Transverse colon (tissue), 4 donors: ENCODE measurements around the gene MICU2. TPM values are rescaled to one million over a fixed set of nuclear protein-coding genes. Genes with fewer than 3 reads are reported as not detected.

Experiments used
- DNase-seq: peaks from one replicate; pipeline ENCODE4 v3.0.0-alpha.2; 2019
- H3K27ac ChIP-seq, 4 donors: fragments of 200-600 bp; sonication (generic); 2 replicates each; pipeline ENCODE4 v1.5.1; 2016 to 2018; ENCODE audit warnings: inconsistent platforms in 4 of 4
- H3K27me3 ChIP-seq: fragments of 200-600 bp; sonication (generic); 2 replicates; pipeline ENCODE4 v1.5.1; 2017; ENCODE audit warnings: inconsistent platforms
- H3K36me3 ChIP-seq, 4 donors: fragments of 200-600 bp; sonication (generic); 2 replicates each; pipeline ENCODE4 v1.5.1; 2017 to 2019; ENCODE audit warnings: inconsistent platforms in 4 of 4
- H3K4me1 ChIP-seq, 4 donors: fragments of 200-600 bp; sonication (generic); 2 replicates each; pipeline ENCODE4 v1.5.1; 2017 to 2020; ENCODE audit warnings: inconsistent platforms in 4 of 4
- H3K4me3 ChIP-seq, 4 donors: fragments of 200-600 bp; sonication (generic); 1 replicate in 1 of 4; 2 replicates in 3 of 4; pipeline versions ENCODE4 v1.5.1 to v1.6.1; 2017 to 2019; ENCODE audit warnings: inconsistent platforms in 4 of 4
- H3K9me3 ChIP-seq, 2 donors: fragments of 200-600 bp; sonication (generic); 2 replicates each; pipeline ENCODE4 v1.5.1; 2017 to 2019; ENCODE audit warnings: inconsistent platforms in 2 of 2
- CTCF ChIP-seq, 5 experiments: fragments of 200-600 bp in 3 of 5; fragments of 450-650 bp in 2 of 5; sonication (generic) in 3 of 5; IDR thresholded peaks; 1 replicate in 2 of 5; 2 replicates in 3 of 5; pipeline ENCODE4 v1.5.1; 2016 to 2017; ENCODE audit warnings: antibody characterized with exemption in 5 of 5, inconsistent platforms in 3 of 5, mild to moderate bottlenecking in 2 of 5, moderate library complexity in 1 of 5
- EP300 ChIP-seq: sonication (generic); formaldehyde crosslinking; IDR thresholded peaks from one replicate; pipeline ENCODE4 v1.6.1; 2017; ENCODE audit warnings: antibody characterized with exemption, low read depth
- POLR2A ChIP-seq: fragments of 450-650 bp; IDR thresholded peaks from one replicate; pipeline ENCODE4 v1.6.1; 2016; ENCODE audit warnings: antibody characterized with exemption, mild to moderate bottlenecking, moderate library complexity
- POLR2AphosphoS5 ChIP-seq, 3 donors: sonication (generic); formaldehyde crosslinking; IDR thresholded peaks; one replicate each; pipeline ENCODE4 v1.6.1; 2016; ENCODE audit warnings: antibody characterized with exemption in 3 of 3
- WGBS, 2 donors: methylation state at CpG; one replicate each; pipeline ENCODE4 v1.1.5; 2018; ENCODE audit warnings: low coverage in 1 of 2; 5-methylcytosine and 5-hydroxymethylcytosine counted together
- in situ Hi-C, 4 donors: fragments of 200-750 bp; cut with MboI; loops; one replicate each; pipeline versions ENCODE4 v1.15.0 to v1.15.1; 2017; ENCODE audit warnings: low sequenced_read_pairs in 3 of 4, low pct_ligation_motif_present in 1 of 4, low pct_unique_long_range_greater_than_20kb in 1 of 4
- intact Hi-C: fragments of 100-400 bp; cut with DNase I; formaldehyde crosslinking; loops from one replicate; pipeline ENCODE4 v1.15.1; 2023; ENCODE audit warnings: low total_unique reads
- total RNA-seq, 4 donors: library from RNA; depleted of rRNA; stranded (reverse); fragments of >200 nt; gene quantifications; one replicate each; pipeline ENCODE4 v1.1.0, GENCODE V29; 2016

MICU2 gene
- total RNA-seq, 4 donors from 2014 or later: 48.8 to 101 (median 90.0) TPM

GRCh38 chr13:21528616-21529015 lies 75.4 kb downstream of the MICU2 start:
- DNase-seq: no peak
- in situ Hi-C loops: no loop called here
- intact Hi-C loops: no loop called here
- Histone ChIP-seq H3K4me3 (no peak overlapping the region), H3K9me3 (no peaks in the 10 kb centered on the region), H3K27ac (no peak overlapping the region), H3K36me3 (no peaks in the 10 kb centered on the region), H3K4me1 (no peaks in the 10 kb centered on the region), H3K27me3 (no peaks in the 10 kb centered on the region)
- WGBS, 2 donors: 88 to 90% methylated on average over 6 of the region's 6 CpGs
- TF ChIP-seq POLR2A (no peak), POLR2AphosphoS5 (IDR thresholded peaks at IDR 0.05) (no peak), EP300 (no peak), CTCF (IDR thresholded peaks at IDR 0.05) (no peak)

- Histone ChIP-seq H3K4me3 (no peak overlapping the region), H3K4me1 (no peaks in the 10 kb centered on the region), H3K36me3 (no peaks in the 10 kb centered on the region), H3K27ac (no peak overlapping the region), H3K27me3 (no peaks in the 10 kb centered on the region), H3K9me3 (no peaks in the 10 kb centered on the region)
- WGBS, 2 donors: 67 to 69% methylated on average over 6 of the region's 6 CpGs
- intact Hi-C loops (no loop called here), in situ Hi-C loops (no loop called here)
- DNase-seq: no peak
- TF ChIP-seq POLR2A: no peak
- TF ChIP-seq CTCF (IDR thresholded peaks at IDR 0.05): no peak
- no peak for TF ChIP-seq POLR2AphosphoS5 (IDR thresholded peaks at IDR 0.05)
Measured at GRCh38 chr13:21526707-21527540, 77.0 kb downstream of the MICU2 start.

- Histone ChIP-seq H3K36me3 (no peaks in the 10 kb centered on the region), H3K27me3 (no peaks in the 10 kb centered on the region), H3K4me1 (no peaks in the 10 kb centered on the region), H3K4me3 (no peak overlapping the region), H3K9me3 (no peaks in the 10 kb centered on the region), H3K27ac (no peak overlapping the region)
- 75 to 92% methylated on average over 2 of the region's 2 CpGs for WGBS, 2 donors
- intact Hi-C loops: no loop called here
- TF ChIP-seq POLR2A: no peak
- TF ChIP-seq CTCF (IDR thresholded peaks at IDR 0.05): no peak
- no peak for TF ChIP-seq EP300
- no peak for TF ChIP-seq POLR2AphosphoS5 (IDR thresholded peaks at IDR 0.05)
- in situ Hi-C loops: no loop called here
- DNase-seq: no peak
Measured at GRCh38 chr13:21522847-21523246, 81.1 kb downstream of the MICU2 start.

- H3K4me3 ChIP-seq: no peak overlapping the region
- intact Hi-C loops (no loop called here), in situ Hi-C loops (no loop called here)
- no peaks in the 10 kb centered on the region for H3K27me3 ChIP-seq
- no peak for DNase-seq
- H3K4me1 ChIP-seq: no peaks in the 10 kb centered on the region
- H3K36me3 ChIP-seq: no peaks in the 10 kb centered on the region
- no peak overlapping the region for H3K27ac ChIP-seq
- TF ChIP-seq EP300: no peak
- TF ChIP-seq CTCF (IDR thresholded peaks at IDR 0.05): no peak
- TF ChIP-seq POLR2AphosphoS5 (IDR thresholded peaks at IDR 0.05): no peak
- no peak for TF ChIP-seq POLR2A
- 97 to 100% methylated on average over 1 of the region's 1 CpG for WGBS, 2 donors
- H3K9me3 ChIP-seq: no peaks in the 10 kb centered on the region
Measured at GRCh38 chr13:21522130-21522529, 81.8 kb downstream of the MICU2 start.
